WTC11 (cell line): ENCODE measurements around the gene B2M. TPM values are rescaled to one million over a fixed set of nuclear protein-coding genes. Genes with fewer than 3 reads are reported as not detected.
A peak's percentile ranks its signal among the peaks of the same experiment; 100 is the strongest.

ENCODE experiments used
- ATAC-seq: fragments of 200-7000 bp; cut with Tn5 transposase; 2 replicates; pipeline ENCODE4 v1.10.0; 2021; ENCODE audit warnings: mild to moderate bottlenecking, moderate library complexity
- CTCF ChIA-PET: fragments of 300-600 bp; sonication (Branson Sonifier 250); formaldehyde crosslinking; loops from one replicate; lab custom pipeline; 2021; ENCODE audit warnings: antibody characterized with exemption; lab: Charles Lee
- POLR2A ChIA-PET: fragments of 350-600 bp; sonication (Branson Sonifier 250); formaldehyde crosslinking; loops from one replicate; lab custom pipeline; 2021; ENCODE audit warnings: antibody characterized with exemption; lab: Charles Lee
- DNase-seq: peaks from one replicate; pipeline ENCODE4 v3.0.0; 2021; ENCODE audit warnings: low spot score
- H3K27ac Mint-ChIP-seq: 2 replicates; pipeline ENCODE4 v1.8.0; 2021; ENCODE audit warnings: mixed read lengths
- H3K27me3 Mint-ChIP-seq: 2 replicates; pipeline ENCODE4 v1.8.0; 2021; ENCODE audit warnings: low read depth, mild to moderate bottlenecking, moderate library complexity, mixed read lengths
- H3K36me3 Mint-ChIP-seq: 2 replicates; pipeline ENCODE4 v1.8.0; 2021; ENCODE audit warnings: mixed read lengths
- H3K4me1 Mint-ChIP-seq: 2 replicates; pipeline ENCODE4 v1.8.0; 2022; ENCODE audit warnings: mixed read lengths
- H3K4me3 Mint-ChIP-seq: 2 replicates; pipeline ENCODE4 v1.8.0; 2021; ENCODE audit warnings: mild to moderate bottlenecking, moderate library complexity, mixed read lengths
- H3K9me3 Mint-ChIP-seq: 2 replicates; pipeline ENCODE4 v1.8.0; 2021; ENCODE audit warnings: mixed read lengths
- CBFB ChIP-seq: sonication (generic); formaldehyde crosslinking; IDR thresholded peaks from 2 replicates; pipeline ENCODE4 v1.8.1; 2022; ENCODE audit warnings: mild to moderate bottlenecking, low read depth, missing genetic modification reagents
- CTCF ChIP-seq: fragments of 200-600 bp; IDR thresholded peaks from 2 replicates; pipeline ENCODE4 v1.8.0; 2022; ENCODE audit warnings: antibody characterized with exemption
- ETV6 ChIP-seq: sonication (generic); formaldehyde crosslinking; IDR thresholded peaks from 2 replicates; pipeline ENCODE4 v1.8.1; 2022; ENCODE audit warnings: mild to moderate bottlenecking, missing genetic modification reagents
- FOXP4 ChIP-seq: sonication (generic); formaldehyde crosslinking; IDR thresholded peaks from 2 replicates; pipeline ENCODE4 v1.8.0; 2022; ENCODE audit warnings: mild to moderate bottlenecking, missing genetic modification reagents
- GABPB1 ChIP-seq: sonication (generic); formaldehyde crosslinking; IDR thresholded peaks from 2 replicates; pipeline ENCODE4 v1.8.1; 2023; ENCODE audit warnings: mild to moderate bottlenecking, missing genetic modification reagents
- JAZF1 ChIP-seq: fragments of 250-450 bp; sonication (Bioruptor Pico); IDR thresholded peaks from 2 replicates; pipeline ENCODE4 v1.9.0; 2021; ENCODE audit warnings: moderate library complexity, mild to moderate bottlenecking, inconsistent platforms
- JUN ChIP-seq: sonication (generic); formaldehyde crosslinking; IDR thresholded peaks from 2 replicates; pipeline ENCODE4 v1.8.0; 2023; ENCODE audit warnings: mild to moderate bottlenecking, missing genetic modification reagents
- MLX ChIP-seq: sonication (generic); formaldehyde crosslinking; IDR thresholded peaks from 2 replicates; pipeline ENCODE4 v1.8.1; 2023; ENCODE audit warnings: mild to moderate bottlenecking, missing genetic modification reagents, moderate library complexity
- NR3C1 ChIP-seq: sonication (generic); formaldehyde crosslinking; conservative IDR thresholded peaks from 2 replicates; pipeline ENCODE4 v1.8.1; 2023; ENCODE audit warnings: low read depth, mild to moderate bottlenecking, missing genetic modification reagents
- RORB ChIP-seq: fragments of 250-450 bp; sonication (Bioruptor Pico); IDR thresholded peaks from 2 replicates; pipeline ENCODE4 v1.9.0; 2021; ENCODE audit warnings: mild to moderate bottlenecking
- SOX15 ChIP-seq: fragments of 250-450 bp; sonication (Bioruptor Pico); IDR thresholded peaks from 2 replicates; pipeline ENCODE4 v1.9.0; 2021; ENCODE audit warnings: mild to moderate bottlenecking
- TEAD4 ChIP-seq: sonication (generic); formaldehyde crosslinking; IDR thresholded peaks from 2 replicates; pipeline ENCODE4 v1.8.0; 2022; ENCODE audit warnings: mild to moderate bottlenecking, missing genetic modification reagents
- ZBTB43 ChIP-seq: sonication (generic); formaldehyde crosslinking; IDR thresholded peaks from 2 replicates; pipeline ENCODE4 v1.8.1; 2023; ENCODE audit warnings: mild to moderate bottlenecking, missing genetic modification reagents
- ZNF138 ChIP-seq: sonication (generic); formaldehyde crosslinking; conservative IDR thresholded peaks from 2 replicates; pipeline ENCODE4 v1.8.1; 2022; ENCODE audit warnings: mild to moderate bottlenecking, moderate library complexity, missing genetic modification reagents
- ZNF281 ChIP-seq: sonication (generic); formaldehyde crosslinking; IDR thresholded peaks from 2 replicates; pipeline ENCODE4 v1.8.0; 2023; ENCODE audit warnings: mild to moderate bottlenecking, missing genetic modification reagents
- total RNA-seq: library from RNA; stranded (reverse); gene quantifications from 3 replicates; pipeline ENCODE4 v1.2.3, GENCODE V29; 2021
- TF ChIP-seq, protein P1 (sequence below): sonication (generic); formaldehyde crosslinking; conservative IDR thresholded peaks from 2 replicates; pipeline ENCODE4 v1.8.1; 2022; ENCODE audit warnings: mild to moderate bottlenecking, missing genetic modification reagents
- TF ChIP-seq, protein P2 (sequence below): sonication (generic); formaldehyde crosslinking; IDR thresholded peaks from 2 replicates; pipeline ENCODE4 v1.8.0; 2023; ENCODE audit warnings: missing genetic modification reagents, mild to moderate bottlenecking, borderline replicate concordance

Gene B2M
- total RNA-seq, 1 experiment from 2014 or later, result 88.2 TPM

DNA sequence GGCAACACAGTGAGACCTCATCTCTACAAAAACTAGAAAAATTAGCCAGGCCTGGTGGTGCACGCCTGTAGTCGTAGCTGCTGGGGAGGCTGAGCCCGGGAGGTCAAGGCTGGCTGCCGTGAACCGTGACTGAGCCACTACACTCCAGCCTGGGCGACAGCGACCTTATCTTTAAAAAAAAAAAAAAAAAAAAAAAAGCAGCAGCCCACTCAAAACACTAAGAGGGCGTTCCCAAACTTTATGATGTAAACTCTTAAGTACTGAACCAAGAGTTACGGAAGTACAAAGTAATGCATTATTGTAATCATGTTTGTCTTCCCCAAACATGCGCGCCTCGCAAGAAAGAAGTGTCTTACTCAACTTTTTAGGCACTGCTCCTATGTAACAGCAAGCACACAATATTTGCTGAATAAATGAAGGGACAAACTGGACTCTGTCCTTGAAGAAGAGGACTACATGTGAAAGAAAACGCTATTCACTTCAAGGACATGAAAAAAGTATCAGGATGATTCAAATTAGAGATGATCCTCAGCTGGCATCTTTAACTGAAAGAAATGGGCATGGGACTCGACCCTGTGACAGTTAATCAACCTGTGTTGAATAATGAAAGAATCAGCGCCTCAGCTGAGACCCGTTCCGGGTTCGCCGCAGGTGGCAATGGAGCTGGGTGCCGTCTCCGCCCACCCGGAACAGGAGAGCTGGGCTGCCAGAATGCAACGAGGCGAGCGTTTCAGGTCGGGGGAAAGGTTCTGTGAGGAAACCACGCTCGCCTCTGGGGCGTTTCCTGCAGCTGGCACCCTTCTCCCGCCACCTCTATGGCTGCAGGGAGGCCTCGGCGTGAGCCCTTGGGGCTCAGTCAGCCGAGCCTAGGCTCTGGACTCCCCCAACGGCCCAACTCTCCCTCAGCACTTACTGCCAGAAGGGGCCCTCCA lies 48.6 kb upstream of the B2M start (continued):
- TF ChIP-seq NR3C1 (CRISPR knock-in tag) (no peak), MLX (CRISPR knock-in tag) (no peak), SOX15 (CRISPR knock-in tag) (no peak)

DNA sequence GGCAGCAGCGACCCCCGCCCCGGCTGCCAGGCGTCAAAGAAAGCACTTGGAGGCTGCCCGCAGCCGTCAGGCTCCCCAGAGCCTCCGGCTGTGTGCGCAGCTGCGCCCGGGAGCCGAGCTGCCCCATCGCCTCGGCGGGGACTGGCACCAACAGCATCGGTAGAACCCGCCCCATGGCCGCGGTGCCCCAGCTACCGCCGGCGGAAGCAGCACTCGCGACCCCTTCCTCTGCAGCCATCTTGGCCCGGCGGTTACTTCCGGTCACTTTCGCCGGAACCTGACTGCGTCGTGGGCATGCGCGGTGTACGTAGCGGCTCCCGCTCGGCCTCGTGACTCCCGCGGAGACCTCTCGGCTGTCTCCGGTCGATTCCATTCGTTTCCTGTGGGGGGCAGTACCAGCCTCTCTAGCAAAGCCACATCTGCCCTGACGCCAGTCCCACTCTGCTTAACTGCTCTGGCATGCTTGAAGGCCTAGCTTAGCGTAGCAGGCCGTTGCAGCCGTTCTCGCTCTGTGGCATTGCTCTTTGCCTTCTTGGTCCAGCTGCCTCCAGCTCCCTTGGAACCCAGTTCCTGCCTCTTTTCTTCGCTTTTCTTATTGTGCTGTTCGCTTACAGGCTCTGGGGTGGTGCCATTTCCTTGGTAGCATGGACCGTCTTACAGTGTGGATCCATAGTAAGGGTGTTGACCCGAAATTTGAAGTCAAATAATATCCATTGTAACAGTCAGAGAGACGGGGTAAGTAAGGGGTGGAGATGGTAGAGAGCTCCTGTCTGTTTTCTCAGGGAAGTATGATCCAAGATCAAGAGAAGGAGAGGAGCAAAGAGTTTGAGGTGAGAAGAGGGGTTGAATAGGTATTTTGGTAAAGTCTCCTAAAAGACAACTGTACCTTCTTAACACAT lies 47.7 kb upstream of the B2M start, which contains the start of gene SPG11:
Gene SPG11 (minus strand): TSS at position 253 of the 899 bp plus-strand sequence. CDS start 15 bp downstream, at position 238.
- ChIA-PET CTCF (interaction anchor here (0.5 to 4.0 kb wide), 42 partner anchors 9 to 417 kb away, joined by 3 to 104 read pairs (median 4); partner anchors contain the start of genes B2M, EIF3J, PATL2 and TRIM69), POLR2A (interaction anchor here (0.7 to 2.4 kb wide), 11 partner anchors 19 to 734 kb away, joined by 3 to 20 read pairs (median 4); partner anchors contain the start of genes B2M, PATL2 and TRIM69)
- H3K4me1 Mint-ChIP-seq, result peaks cover 16% of the 10 kb centered on the region
- H3K36me3 Mint-ChIP-seq, result peaks cover 7% of the 10 kb centered on the region
- peak; percentile 99 for DNase-seq
- peak within 1 kb of the TSS; percentile 76 for H3K27ac Mint-ChIP-seq
- H3K4me3 Mint-ChIP-seq, result peak within 1 kb of the TSS; percentile 98
- no peaks in the 10 kb centered on the region for H3K9me3 Mint-ChIP-seq
- peak; percentile 94 for ATAC-seq
- H3K27me3 Mint-ChIP-seq, result no peaks in the 10 kb centered on the region
- peak; percentile 82 for TF ChIP-seq CTCF
- TF ChIP-seq FOXP4 (CRISPR knock-in tag), result peak; percentile 86
- no peak for TF ChIP-seq RORB
- peak; percentile 85 for TF ChIP-seq ETV6 (CRISPR knock-in tag)
- no peak for TF ChIP-seq ZNF138
- no peak for TF ChIP-seq JAZF1 (CRISPR knock-in tag)
- peak; percentile 73 for TF ChIP-seq GABPB1 (CRISPR knock-in tag)
- TF ChIP-seq TEAD4 (CRISPR knock-in tag), result 0 out of 2 replicates have a peak, but pooled peaks have one; percentile 61
- 0 out of 2 replicates have a peak, but pooled peaks have one; percentile 52 for TF ChIP-seq JUN (CRISPR knock-in tag)
- TF ChIP-seq CBFB (CRISPR knock-in tag), result 0 out of 2 replicates have a peak, but pooled peaks have one; percentile 25
- TF ChIP-seq, protein P1, sequence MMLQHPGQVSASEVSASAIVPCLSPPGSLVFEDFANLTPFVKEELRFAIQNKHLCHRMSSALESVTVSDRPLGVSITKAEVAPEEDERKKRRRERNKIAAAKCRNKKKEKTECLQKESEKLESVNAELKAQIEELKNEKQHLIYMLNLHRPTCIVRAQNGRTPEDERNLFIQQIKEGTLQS (CRISPR knock-in tag), result no peak
- TF ChIP-seq, protein P2, sequence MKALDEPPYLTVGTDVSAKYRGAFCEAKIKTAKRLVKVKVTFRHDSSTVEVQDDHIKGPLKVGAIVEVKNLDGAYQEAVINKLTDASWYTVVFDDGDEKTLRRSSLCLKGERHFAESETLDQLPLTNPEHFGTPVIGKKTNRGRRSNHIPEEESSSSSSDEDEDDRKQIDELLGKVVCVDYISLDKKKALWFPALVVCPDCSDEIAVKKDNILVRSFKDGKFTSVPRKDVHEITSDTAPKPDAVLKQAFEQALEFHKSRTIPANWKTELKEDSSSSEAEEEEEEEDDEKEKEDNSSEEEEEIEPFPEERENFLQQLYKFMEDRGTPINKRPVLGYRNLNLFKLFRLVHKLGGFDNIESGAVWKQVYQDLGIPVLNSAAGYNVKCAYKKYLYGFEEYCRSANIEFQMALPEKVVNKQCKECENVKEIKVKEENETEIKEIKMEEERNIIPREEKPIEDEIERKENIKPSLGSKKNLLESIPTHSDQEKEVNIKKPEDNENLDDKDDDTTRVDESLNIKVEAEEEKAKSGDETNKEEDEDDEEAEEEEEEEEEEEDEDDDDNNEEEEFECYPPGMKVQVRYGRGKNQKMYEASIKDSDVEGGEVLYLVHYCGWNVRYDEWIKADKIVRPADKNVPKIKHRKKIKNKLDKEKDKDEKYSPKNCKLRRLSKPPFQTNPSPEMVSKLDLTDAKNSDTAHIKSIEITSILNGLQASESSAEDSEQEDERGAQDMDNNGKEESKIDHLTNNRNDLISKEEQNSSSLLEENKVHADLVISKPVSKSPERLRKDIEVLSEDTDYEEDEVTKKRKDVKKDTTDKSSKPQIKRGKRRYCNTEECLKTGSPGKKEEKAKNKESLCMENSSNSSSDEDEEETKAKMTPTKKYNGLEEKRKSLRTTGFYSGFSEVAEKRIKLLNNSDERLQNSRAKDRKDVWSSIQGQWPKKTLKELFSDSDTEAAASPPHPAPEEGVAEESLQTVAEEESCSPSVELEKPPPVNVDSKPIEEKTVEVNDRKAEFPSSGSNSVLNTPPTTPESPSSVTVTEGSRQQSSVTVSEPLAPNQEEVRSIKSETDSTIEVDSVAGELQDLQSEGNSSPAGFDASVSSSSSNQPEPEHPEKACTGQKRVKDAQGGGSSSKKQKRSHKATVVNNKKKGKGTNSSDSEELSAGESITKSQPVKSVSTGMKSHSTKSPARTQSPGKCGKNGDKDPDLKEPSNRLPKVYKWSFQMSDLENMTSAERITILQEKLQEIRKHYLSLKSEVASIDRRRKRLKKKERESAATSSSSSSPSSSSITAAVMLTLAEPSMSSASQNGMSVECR (CRISPR knock-in tag), result 0 out of 2 replicates have a peak, but pooled peaks have one; percentile 9
- TF ChIP-seq ZNF281 (CRISPR knock-in tag), result 0 out of 2 replicates have a peak, but pooled peaks have one; percentile 54
- peak; percentile 11; the same call in 1 of the 2 replicates for TF ChIP-seq ZBTB43 (CRISPR knock-in tag)
